GM12892 (cell line): Measurements from ENCODE around the gene LGALS9.
"Not testable (repeated sequence)": the region's sequence is repeated elsewhere in the genome, so short reads cannot be mapped to it uniquely, and the experiment has no call there.

Source experiments
- DNase-seq: peaks from one replicate; pipeline ENCODE4 v3.0.0; 2011; ENCODE audit not compliant: insufficient read length
- FAIRE-seq: peaks from 2 replicates; lab custom pipeline; 2011; peaks lifted over from hg19 to GRCh38; lab: Jason Lieb, UNC
- POLR2A ChIP-seq: IDR thresholded peaks from 2 replicates; pipeline ENCODE4 v1.6.1; 2011; ENCODE audit warnings: low read depth, low read length, control low read depth
- POLR2AphosphoS5 ChIP-seq: IDR thresholded peaks from 2 replicates; pipeline ENCODE4 v1.6.1; 2011; ENCODE audit warnings: low read depth, low read length, control low read depth
- TAF1 ChIP-seq: IDR thresholded peaks from 2 replicates; pipeline ENCODE4 v1.6.1; 2011; ENCODE audit warnings: low read depth, mild to moderate bottlenecking, control low read depth, low read length, borderline replicate concordance

The LGALS9 gene

DNA sequence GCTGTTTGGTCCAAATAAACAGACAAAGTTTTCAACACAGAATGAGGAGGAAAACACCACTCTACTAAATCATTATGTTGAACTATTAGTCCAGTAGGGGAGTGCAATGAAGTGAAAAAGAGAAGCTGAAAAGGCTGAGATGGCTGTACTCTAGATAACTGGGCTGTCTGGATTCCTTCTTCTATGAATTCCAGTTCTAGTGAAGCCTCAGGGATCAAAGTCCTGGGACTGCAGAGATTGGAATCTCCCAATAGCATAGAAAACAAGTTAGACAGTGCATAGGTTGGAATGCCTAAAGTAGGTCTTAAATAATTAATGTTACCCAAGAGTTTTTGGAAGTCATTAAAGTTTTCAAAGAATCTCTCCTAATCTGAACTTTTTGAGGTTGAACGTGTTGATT is 59.9 kb downstream of the LGALS9 start:
- TF ChIP-seq TAF1 (no peak), POLR2A (no peak), POLR2AphosphoS5 (no peak)
- FAIRE-seq: no peak
- DNase-seq: no peak

DNA sequence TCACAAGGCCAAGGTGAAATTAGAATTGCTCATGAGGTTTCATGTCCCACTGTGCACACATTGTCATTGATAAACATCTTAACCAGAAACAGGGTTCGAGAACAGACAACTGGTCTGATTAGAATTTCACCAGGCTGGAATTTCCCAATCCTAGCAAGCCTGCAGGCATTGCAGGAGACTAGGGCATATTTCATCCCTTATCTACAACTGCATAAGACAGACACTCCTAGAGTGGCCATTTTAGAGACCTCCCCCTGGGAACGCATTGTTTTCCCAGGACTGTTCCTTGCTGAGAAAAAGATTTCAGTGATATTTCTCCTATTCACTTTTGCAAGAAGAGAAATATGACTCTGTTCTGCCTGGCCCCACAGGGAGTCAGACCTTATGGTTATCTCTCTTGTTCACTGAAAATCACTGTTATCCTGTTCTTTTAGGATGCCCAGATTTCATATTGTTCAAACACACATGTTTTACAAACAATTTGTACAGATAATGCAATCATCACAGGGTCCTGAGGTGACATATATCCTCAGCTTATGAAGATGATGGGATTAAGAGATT is 64.3 kb downstream of the LGALS9 start:
- FAIRE-seq, DNase-seq: not testable (repeated sequence)
